ENCODE results near the gene CCT3.
"Not testable (repeated sequence)": the region's sequence is repeated elsewhere in the genome, so short reads cannot be mapped to it uniquely, and the experiment has no call there.

CCT3 gene

GRCh38 chr1:156337052-156337887, 822 bp downstream of the CCT3 start:
- peak overlapping the region; percentile 76 for H3K27ac ChIP-seq
- DNase-seq (ENCODE audit: low read depth, low spot score) = no peak

GRCh38 chr1:156336242-156336641, 1.9 kb downstream of the CCT3 start:
- no peak for DNase-seq (ENCODE audit: low read depth, low spot score)
- no peak overlapping the region for H3K27ac ChIP-seq

- DNase-seq (ENCODE audit: low read depth, low spot score) = not testable (repeated sequence)
- peak overlapping the region; percentile 17 for H3K27ac ChIP-seq
Observed at GRCh38 chr1:156323179-156323578, 14.9 kb downstream of the CCT3 start.

- no peak for DNase-seq (ENCODE audit: low read depth, low spot score)
- no peak overlapping the region for H3K27ac ChIP-seq
Observed at GRCh38 chr1:156320560-156320959, 17.5 kb downstream of the CCT3 start.

- no peak for DNase-seq (ENCODE audit: low read depth, low spot score)
- no peak overlapping the region for H3K27ac ChIP-seq
Observed at GRCh38 chr1:156319664-156320063, 18.4 kb downstream of the CCT3 start.

GRCh38 chr1:156316909-156317308, 21.2 kb downstream of the CCT3 start:
- no peak overlapping the region for H3K27ac ChIP-seq
- DNase-seq (ENCODE audit: low read depth, low spot score) = no peak

GRCh38 chr1:156310962-156311361, 27.1 kb downstream of the CCT3 start:
- no peak overlapping the region for H3K27ac ChIP-seq
- no peak for DNase-seq (ENCODE audit: low read depth, low spot score)

- no peak for DNase-seq (ENCODE audit: low read depth, low spot score)
- no peak overlapping the region for H3K27ac ChIP-seq
Observed at GRCh38 chr1:156308078-156308477, 30.0 kb downstream of the CCT3 start.

GRCh38 chr1:156305215-156305614, 32.9 kb downstream of the CCT3 start:
- no peak overlapping the region for H3K27ac ChIP-seq
- DNase-seq (ENCODE audit: low read depth, low spot score) = no peak

GRCh38 chr1:156303241-156303640, 34.9 kb downstream of the CCT3 start:
- no peak for DNase-seq (ENCODE audit: low read depth, low spot score)
- H3K27ac ChIP-seq = no peak overlapping the region

GRCh38 chr1:156298852-156299357, 39.2 kb downstream of the CCT3 start, which contains the start of gene VHLL:
VHLL (minus strand) TSS chr1:156299307; CDS start chr1:156299189, 118 bp downstream.
- DNase-seq (ENCODE audit: low read depth, low spot score) = no peak
- no peak within 1 kb of the TSS for H3K27ac ChIP-seq

- DNase-seq (ENCODE audit: low read depth, low spot score) = no peak
- no peak within 1 kb of the TSS for H3K27ac ChIP-seq
Observed at GRCh38 chr1:156295391-156295947, 42.6 kb downstream of the CCT3 start, which contains the start of gene GLMP. GLMP (minus strand) TSS chr1:156295679; CDS start chr1:156295645, 34 bp downstream.

GRCh38 chr1:156293895-156294294, 44.2 kb downstream of the CCT3 start:
- no peak for DNase-seq (ENCODE audit: low read depth, low spot score)
- H3K27ac ChIP-seq = no peak overlapping the region

GRCh38 chr1:156293098-156293434, 45.0 kb downstream of the CCT3 start:
- no peak for DNase-seq (ENCODE audit: low read depth, low spot score)

GRCh38 chr1:156291226-156292061, 46.6 kb downstream of the CCT3 start:
- H3K27ac ChIP-seq = peak overlapping the region; percentile 27
- DNase-seq (ENCODE audit: low read depth, low spot score) = no peak

More at GRCh38 chr1:156293098-156293434, 45.0 kb downstream of the CCT3 start:
- no peak overlapping the region for H3K27ac ChIP-seq

GRCh38 chr1:156289857-156290256, 48.2 kb downstream of the CCT3 start:
- no peak for DNase-seq (ENCODE audit: low read depth, low spot score)
- no peak overlapping the region for H3K27ac ChIP-seq

GRCh38 chr1:156286061-156286460, 52.0 kb downstream of the CCT3 start:
- H3K27ac ChIP-seq = no peak overlapping the region
- DNase-seq (ENCODE audit: low read depth, low spot score) = no peak

GRCh38 chr1:156285437-156285836, 52.7 kb downstream of the CCT3 start:
- H3K27ac ChIP-seq = peak overlapping the region; percentile 87
- no peak for DNase-seq (ENCODE audit: low read depth, low spot score)

GRCh38 chr1:156284757-156285156, 53.3 kb downstream of the CCT3 start:
- DNase-seq (ENCODE audit: low read depth, low spot score) = no peak
- peak overlapping the region; percentile 87 for H3K27ac ChIP-seq

GRCh38 chr1:156284112-156284511, 54.0 kb downstream of the CCT3 start, which contains the start of gene TMEM79:
TMEM79 (plus strand) TSS chr1:156284325; CDS start chr1:156285227, 902 bp downstream.
- no peak for DNase-seq (ENCODE audit: low read depth, low spot score)
- peak within 1 kb of the TSS; percentile 87 for H3K27ac ChIP-seq
